Measurements from ENCODE around the gene ERCC6L. TPM values are rescaled to one million over a fixed set of nuclear protein-coding genes. Genes with fewer than 3 reads are reported as not detected.

Gene ERCC6L, protein sequence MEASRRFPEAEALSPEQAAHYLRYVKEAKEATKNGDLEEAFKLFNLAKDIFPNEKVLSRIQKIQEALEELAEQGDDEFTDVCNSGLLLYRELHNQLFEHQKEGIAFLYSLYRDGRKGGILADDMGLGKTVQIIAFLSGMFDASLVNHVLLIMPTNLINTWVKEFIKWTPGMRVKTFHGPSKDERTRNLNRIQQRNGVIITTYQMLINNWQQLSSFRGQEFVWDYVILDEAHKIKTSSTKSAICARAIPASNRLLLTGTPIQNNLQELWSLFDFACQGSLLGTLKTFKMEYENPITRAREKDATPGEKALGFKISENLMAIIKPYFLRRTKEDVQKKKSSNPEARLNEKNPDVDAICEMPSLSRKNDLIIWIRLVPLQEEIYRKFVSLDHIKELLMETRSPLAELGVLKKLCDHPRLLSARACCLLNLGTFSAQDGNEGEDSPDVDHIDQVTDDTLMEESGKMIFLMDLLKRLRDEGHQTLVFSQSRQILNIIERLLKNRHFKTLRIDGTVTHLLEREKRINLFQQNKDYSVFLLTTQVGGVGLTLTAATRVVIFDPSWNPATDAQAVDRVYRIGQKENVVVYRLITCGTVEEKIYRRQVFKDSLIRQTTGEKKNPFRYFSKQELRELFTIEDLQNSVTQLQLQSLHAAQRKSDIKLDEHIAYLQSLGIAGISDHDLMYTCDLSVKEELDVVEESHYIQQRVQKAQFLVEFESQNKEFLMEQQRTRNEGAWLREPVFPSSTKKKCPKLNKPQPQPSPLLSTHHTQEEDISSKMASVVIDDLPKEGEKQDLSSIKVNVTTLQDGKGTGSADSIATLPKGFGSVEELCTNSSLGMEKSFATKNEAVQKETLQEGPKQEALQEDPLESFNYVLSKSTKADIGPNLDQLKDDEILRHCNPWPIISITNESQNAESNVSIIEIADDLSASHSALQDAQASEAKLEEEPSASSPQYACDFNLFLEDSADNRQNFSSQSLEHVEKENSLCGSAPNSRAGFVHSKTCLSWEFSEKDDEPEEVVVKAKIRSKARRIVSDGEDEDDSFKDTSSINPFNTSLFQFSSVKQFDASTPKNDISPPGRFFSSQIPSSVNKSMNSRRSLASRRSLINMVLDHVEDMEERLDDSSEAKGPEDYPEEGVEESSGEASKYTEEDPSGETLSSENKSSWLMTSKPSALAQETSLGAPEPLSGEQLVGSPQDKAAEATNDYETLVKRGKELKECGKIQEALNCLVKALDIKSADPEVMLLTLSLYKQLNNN
- total RNA-seq = 1 to 10 TPM; 1.7 to 8.2 TPM

DNA sequence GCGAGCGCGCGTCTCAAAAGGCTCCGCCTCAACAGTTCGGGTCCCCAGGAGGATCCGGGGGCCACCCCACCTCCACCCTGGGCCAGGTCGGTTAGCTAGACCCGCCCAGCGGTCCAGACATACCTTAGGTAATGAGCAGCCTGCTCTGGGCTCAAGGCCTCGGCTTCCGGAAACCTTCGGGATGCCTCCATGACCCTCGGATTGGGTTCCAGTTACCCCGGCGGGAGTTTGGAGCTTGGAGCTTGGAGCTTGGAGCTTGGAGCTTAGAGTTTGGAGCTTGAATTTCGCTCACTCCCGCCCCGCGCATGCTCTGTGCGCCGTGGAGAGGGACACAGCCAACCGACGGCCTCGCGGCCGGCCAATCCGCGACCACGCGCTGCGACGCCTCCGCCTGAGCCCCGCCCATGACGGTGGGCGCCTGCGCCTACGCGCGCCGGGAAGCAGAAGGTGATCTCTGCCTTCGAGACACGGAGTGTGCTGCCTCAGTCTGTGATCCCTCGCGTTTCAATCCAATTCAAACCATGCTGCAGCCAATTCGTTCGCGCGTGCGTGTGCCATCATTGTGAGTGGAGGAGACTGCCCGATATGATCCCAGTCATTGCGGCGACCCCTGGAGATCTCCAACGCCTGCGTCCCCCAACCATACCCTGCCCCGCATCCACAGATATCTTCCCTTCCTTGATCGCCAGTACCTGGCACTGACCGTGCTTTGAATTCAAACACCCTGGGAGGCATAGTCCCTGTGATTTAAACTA lies at the start of gene ERCC6L:
Gene ERCC6L (minus strand): TSS at position 307 of the 755 bp plus-strand sequence. CDS start 116 bp downstream, at position 191.
- DNase-seq = peak; percentile 89
- TF ChIP-seq, protein P1, sequence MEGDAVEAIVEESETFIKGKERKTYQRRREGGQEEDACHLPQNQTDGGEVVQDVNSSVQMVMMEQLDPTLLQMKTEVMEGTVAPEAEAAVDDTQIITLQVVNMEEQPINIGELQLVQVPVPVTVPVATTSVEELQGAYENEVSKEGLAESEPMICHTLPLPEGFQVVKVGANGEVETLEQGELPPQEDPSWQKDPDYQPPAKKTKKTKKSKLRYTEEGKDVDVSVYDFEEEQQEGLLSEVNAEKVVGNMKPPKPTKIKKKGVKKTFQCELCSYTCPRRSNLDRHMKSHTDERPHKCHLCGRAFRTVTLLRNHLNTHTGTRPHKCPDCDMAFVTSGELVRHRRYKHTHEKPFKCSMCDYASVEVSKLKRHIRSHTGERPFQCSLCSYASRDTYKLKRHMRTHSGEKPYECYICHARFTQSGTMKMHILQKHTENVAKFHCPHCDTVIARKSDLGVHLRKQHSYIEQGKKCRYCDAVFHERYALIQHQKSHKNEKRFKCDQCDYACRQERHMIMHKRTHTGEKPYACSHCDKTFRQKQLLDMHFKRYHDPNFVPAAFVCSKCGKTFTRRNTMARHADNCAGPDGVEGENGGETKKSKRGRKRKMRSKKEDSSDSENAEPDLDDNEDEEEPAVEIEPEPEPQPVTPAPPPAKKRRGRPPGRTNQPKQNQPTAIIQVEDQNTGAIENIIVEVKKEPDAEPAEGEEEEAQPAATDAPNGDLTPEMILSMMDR (IDR thresholded peaks at IDR 0.05) = no peak
- no peak within 1 kb of the TSS for H3K27ac ChIP-seq
- peak within 1 kb of the TSS in 1 of 2 donors; percentile 43 for H3K9ac ChIP-seq (ENCODE audit: low read depth in 2 of 2, low read length in 2 of 2)
- H3K9me3 ChIP-seq = no peaks in the 10 kb centered on the region
- H3K4me1 ChIP-seq = no peaks in the 10 kb centered on the region
- H3K4me3 ChIP-seq = peak within 1 kb of the TSS; percentile 34
- intact Hi-C loops (cut with DNase I) = no loop called here
- no peaks in the 10 kb centered on the region for H3K27me3 ChIP-seq
- no peaks in the 10 kb centered on the region for H3K36me3 ChIP-seq

DNA sequence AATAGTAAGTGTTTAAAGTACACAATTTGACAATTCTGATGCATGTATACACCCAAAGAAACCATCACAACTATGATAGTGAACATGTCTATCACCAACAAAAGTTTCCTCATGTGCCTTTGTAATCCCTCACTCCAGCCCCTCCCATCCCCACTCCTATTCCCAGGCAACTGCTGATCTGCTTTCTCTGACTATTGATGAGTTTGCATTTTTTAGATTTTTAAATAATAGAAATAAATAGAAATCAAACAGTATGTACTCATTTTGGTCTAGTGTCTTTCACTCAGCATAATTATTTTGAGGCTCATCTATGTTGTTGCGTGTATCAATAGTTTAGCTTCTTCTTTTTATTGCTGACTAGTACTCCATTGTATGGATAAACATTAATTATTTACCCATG lies 43.5 kb upstream of the ERCC6L start:
- no peak for DNase-seq
- TF ChIP-seq, protein P1 (IDR thresholded peaks at IDR 0.05) = no peak
- H3K27ac ChIP-seq = no peak overlapping the region
- no peak overlapping the region for H3K4me3 ChIP-seq
- no peaks in the 10 kb centered on the region for H3K9me3 ChIP-seq
- H3K27me3 ChIP-seq = no peaks in the 10 kb centered on the region
- H3K4me1 ChIP-seq = no peaks in the 10 kb centered on the region
- no peak overlapping the region for H3K9ac ChIP-seq (ENCODE audit: low read depth in 2 of 2, low read length in 2 of 2)
- intact Hi-C loops (cut with DNase I) = no loop called here
- no peaks in the 10 kb centered on the region for H3K36me3 ChIP-seq

DNA sequence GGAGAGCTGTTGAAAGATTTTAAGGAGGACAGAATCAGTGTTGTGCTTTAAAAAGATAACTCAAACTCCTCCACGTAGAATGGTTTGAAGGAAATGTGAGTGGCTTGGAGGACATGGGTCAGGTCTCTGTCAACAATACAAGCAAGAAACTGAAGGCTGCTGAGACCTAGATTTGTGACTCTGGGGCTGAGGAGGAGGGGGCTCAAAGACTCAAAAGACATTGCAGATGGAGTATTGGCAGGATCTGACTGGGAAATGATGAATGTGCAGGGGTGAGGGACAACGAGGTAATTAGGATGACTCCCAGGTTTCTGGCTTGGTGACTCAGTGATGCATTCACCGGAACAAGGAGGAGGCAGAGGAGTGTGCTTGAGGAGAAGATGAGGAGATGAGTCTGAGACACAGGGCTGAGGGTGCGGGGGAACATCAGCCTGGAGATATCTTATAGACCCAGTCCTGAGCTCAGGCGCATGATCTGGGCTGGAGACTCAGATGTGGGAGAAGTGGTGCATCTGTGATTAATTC lies 41.6 kb upstream of the ERCC6L start:
- no peaks in the 10 kb centered on the region for H3K4me1 ChIP-seq
- no peak for DNase-seq
- no peak overlapping the region for H3K9ac ChIP-seq (ENCODE audit: low read depth in 2 of 2, low read length in 2 of 2)
- no peak overlapping the region for H3K4me3 ChIP-seq
- no peak overlapping the region for H3K27ac ChIP-seq
- H3K9me3 ChIP-seq = no peaks in the 10 kb centered on the region
- no peaks in the 10 kb centered on the region for H3K36me3 ChIP-seq
- intact Hi-C loops (cut with DNase I) = no loop called here
- TF ChIP-seq, protein P1 (IDR thresholded peaks at IDR 0.05) = no peak
- no peaks in the 10 kb centered on the region for H3K27me3 ChIP-seq

DNA sequence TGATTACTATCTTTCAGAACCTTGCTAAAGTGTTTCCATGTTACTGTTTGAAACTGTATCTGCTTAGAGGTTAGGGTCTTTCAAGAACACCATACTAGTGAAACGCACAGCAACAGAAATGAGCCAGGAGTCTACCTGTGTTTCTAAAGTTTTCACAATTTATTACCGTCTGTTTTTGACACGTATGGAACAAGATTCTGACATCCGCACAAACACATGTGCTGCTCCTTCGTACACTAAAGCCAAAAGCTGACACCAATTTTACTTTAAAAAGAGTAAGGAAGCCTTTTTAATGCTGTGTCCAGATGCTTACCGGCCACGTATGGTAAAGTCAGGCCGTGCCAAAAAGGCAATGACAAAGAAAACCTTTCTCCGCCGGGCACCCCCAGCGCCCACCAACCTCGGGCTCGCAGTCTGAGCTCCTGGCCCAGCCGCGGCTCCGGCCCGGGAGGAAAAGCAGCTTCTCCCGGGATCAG lies 37.7 kb upstream of the ERCC6L start:
- Histone ChIP-seq H3K27ac (peak overlapping the region; percentile 67), H3K9me3 (no peaks in the 10 kb centered on the region), H3K27me3 (no peaks in the 10 kb centered on the region), H3K4me1 (no peaks in the 10 kb centered on the region), H3K4me3 (peak overlapping the region; percentile 70), H3K36me3 (peaks cover 4% of the 10 kb centered on the region), H3K9ac (ENCODE audit: low read depth in 2 of 2, low read length in 2 of 2) (peak overlapping the region; percentile 83 to 89)
- TF ChIP-seq, protein P1 (IDR thresholded peaks at IDR 0.05) = no peak
- DNase-seq = no peak
- intact Hi-C loops (cut with DNase I) = no loop called here

Data from colonic mucosa (tissue), 4 donors.